Body of pancreas (tissue), 4 donors: ENCODE results near the gene KLHDC2.
"Not testable (repeated sequence)": the region's sequence is repeated elsewhere in the genome, so short reads cannot be mapped to it uniquely, and the experiment has no call there.

ENCODE experiments used
- CTCF ChIP-seq, 7 experiments: fragments of 450-650 bp in 4 of 7; fragments of 200-600 bp in 3 of 7; sonication (generic) in 3 of 7; IDR thresholded peaks; one replicate each; pipeline ENCODE4 v1.5.1; 2016 to 2019; ENCODE audit warnings: antibody characterized with exemption in 7 of 7
- POLR2A ChIP-seq, 3 donors: fragments of 450-650 bp; IDR thresholded peaks; one replicate each; pipeline ENCODE4 v1.6.1; 2016; ENCODE audit warnings: antibody characterized with exemption in 3 of 3, mild to moderate bottlenecking in 2 of 3

GRCh38 chr14:49721733-49722435 lies 46.1 kb upstream of the KLHDC2 start:
- TF ChIP-seq CTCF, POLR2A (IDR thresholded peaks at IDR 0.05): not testable (repeated sequence)
